DMS79 (cell line): ENCODE results near the gene OR6C76.
"Not testable (repeated sequence)": the region's sequence is repeated elsewhere in the genome, so short reads cannot be mapped to it uniquely, and the experiment has no call there.

Experiments
- DNase-seq: peaks from one replicate; lab custom pipeline; 2025; lab: John Stamatoyannopoulos, UW

OR6C76 gene

GRCh38 chr12:55425954-55426353, at the start of gene OR6C76:
Gene OR6C76, plus strand, starts transcription at chr12:55426254. Its CDS starts 0 bp downstream, at chr12:55426254.
- DNase-seq, result no peak

DNA sequence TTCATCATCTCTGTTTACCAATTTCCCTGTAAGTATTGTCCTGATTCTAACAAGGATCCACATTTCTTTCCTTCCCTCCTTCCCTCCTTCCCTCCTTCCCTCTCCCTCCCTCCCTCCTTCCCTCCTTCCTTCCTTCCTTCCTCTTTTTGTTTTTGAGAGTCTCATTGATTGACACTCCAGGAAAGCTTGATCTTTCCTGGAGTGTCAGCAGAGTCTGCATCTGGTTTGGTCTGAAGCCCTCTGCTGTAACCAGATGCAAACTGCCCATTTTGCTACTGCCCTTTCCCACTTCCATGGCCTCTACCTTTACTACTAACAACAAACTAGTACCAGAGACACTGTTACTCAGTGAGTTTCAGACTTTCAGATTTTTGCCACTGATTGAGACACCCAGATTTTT, 40.2 kb upstream of the OR6C76 start:
- DNase-seq, result no peak

GRCh38 chr12:55392032-55392795, 33.8 kb upstream of the OR6C76 start:
- no peak for DNase-seq

DNA sequence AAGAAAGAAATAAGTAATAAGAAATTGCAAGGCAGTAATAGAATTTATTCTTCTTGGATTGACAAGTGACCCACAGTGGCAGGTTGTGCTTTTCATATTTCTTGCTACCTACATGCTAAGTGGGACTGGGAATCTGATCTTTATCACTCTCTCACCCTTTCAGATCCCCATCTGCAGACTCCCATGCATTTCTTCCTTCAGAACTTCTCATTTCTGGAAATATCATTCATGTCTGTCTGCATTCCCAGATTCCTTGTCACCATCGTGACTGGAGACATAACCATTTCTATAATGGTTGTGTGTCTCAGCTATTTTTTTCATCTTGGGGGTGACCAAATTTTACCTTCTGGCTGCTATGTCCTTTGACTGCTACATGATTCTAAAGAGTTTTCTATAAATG, 29.7 kb upstream of the OR6C76 start:
- no peak for DNase-seq

GRCh38 chr12:55400229-55400628, 25.8 kb upstream of the OR6C76 start, which contains the start of gene OR6C65:
Gene OR6C65, plus strand, starts transcription at chr12:55400529. Its CDS starts 0 bp downstream, at chr12:55400529.
- DNase-seq, result no peak

GRCh38 chr12:55407866-55408265, 18.2 kb upstream of the OR6C76 start:
- no peak for DNase-seq

GRCh38 chr12:55409133-55409532, 16.9 kb upstream of the OR6C76 start:
- DNase-seq, result not testable (repeated sequence)

- not testable (repeated sequence) for DNase-seq
These were observed 13.9 kb upstream of the OR6C76 start for GRCh38 chr12:55412138-55412537.

GRCh38 chr12:55413498-55414388, 12.3 kb upstream of the OR6C76 start:
- DNase-seq, result not testable (repeated sequence)

- DNase-seq, result not testable (repeated sequence)
These were observed 11.6 kb upstream of the OR6C76 start for GRCh38 chr12:55414396-55414823.

DNA sequence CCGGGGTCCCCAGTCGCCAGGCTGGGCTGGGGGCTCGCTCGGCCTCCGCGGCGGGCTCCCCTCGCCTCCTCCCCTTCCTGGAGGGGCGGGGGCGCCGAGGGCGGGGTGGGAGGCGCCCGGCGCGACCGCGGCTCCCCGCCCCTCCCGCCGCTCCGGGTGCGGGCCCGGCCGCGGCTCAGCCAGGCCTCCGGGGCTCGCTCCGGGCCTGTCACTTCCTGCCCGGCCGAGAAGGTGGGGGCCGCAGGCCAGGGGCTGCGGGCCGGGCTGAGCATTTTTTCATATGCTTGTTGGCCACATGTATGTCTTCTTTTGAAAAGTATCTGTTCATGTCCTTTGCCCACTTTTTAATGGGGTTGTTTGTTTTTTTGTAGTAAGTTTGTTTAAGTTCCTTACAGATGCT, 11.2 kb upstream of the OR6C76 start:
- not testable (repeated sequence) for DNase-seq

DNA sequence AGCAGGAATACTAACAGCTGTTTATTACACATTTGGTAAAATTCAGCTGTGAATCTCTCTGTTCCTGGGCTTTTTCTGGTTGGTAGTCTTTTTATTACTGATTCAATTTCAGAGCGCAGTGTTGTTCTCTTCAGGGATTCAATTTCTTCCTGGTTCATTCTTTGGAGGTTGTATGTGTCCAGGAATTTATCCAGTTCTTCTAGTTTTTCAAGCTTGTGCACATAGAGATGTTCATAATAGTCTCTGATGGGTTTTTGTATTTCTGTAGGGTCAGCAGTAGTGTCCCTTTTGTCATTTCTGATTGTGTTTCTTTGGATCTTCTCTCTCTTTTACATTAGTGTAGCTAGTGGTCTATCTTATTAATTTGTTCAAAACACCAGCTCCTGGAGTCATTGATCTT, 9.1 kb upstream of the OR6C76 start:
- DNase-seq, result no peak

- DNase-seq, result no peak
These were observed 5.6 kb upstream of the OR6C76 start for GRCh38 chr12:55420307-55420962.

DNA sequence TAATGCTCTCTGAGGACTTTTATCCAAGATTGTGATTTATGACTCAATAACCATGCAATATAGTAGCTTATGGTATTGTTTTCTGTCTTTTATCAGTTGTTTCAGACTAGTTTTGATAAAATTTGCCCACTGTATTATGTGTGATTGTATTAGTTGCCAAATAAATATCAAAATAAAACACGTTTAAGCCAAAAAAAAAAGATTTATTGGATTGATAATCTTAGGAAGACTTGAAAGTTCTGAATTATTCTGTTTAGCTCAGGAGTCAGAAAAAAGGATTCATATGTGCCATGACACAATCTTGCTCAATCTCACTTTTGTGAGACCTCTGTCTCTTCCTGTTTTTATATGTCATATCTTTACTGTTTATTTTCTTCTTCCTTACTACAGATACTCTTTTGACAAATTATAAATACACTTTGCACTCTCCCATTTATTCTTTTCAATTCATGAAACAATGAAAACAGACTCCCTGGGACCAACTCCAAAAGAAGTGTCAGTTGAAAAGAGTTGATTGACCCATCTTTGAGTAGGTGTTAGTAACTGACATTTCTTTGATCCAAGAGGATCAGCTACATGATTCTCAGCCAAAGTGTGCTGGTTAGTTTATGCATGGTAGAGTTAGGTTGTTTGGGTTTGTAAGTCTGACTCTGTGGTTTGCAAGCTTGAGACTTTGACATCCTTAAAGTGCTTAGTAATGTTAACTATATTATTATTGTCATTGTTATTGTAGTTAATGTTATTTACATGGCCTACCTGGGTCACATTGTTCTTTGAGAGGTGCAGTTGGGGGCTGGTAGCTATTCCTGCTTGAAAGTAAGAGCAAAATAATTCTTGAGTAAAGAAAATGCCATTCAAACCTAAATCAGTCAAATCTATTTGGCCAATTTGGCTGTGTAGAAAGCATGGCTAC, 2.5 kb downstream of the OR6C76 start:
- no peak for DNase-seq

- DNase-seq, result not testable (repeated sequence)
These were observed 15.2 kb downstream of the OR6C76 start for GRCh38 chr12:55441233-55441632.

GRCh38 chr12:55443776-55444175, 17.7 kb downstream of the OR6C76 start, which contains the start of gene OR6C2:
Gene OR6C2, plus strand, starts transcription at chr12:55444076. Its CDS starts 8,138 bp downstream, at chr12:55452214.
- no peak for DNase-seq

DNA sequence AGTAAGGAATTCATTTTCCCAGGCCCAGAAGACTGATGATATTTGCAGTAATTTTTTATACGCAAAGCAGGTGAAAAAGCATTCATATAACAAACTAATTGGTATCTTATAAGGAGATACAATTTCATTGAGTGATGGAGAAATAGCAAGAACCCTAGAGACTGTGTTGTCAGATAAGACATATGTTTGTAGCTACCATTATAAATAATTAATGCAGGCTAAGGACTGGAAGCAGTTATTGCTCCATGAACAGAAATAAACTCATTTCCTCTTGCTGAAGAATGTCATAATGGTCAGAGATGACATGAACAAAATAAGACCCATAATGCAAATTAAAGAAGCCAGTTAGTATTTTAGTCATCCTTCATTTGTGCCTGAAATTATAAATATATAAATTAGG, 19.3 kb downstream of the OR6C76 start:
- no peak for DNase-seq

GRCh38 chr12:55446326-55446725, 20.3 kb downstream of the OR6C76 start:
- DNase-seq, result no peak

- no peak for DNase-seq
These were observed 22.8 kb downstream of the OR6C76 start for GRCh38 chr12:55448825-55449224.

DNA sequence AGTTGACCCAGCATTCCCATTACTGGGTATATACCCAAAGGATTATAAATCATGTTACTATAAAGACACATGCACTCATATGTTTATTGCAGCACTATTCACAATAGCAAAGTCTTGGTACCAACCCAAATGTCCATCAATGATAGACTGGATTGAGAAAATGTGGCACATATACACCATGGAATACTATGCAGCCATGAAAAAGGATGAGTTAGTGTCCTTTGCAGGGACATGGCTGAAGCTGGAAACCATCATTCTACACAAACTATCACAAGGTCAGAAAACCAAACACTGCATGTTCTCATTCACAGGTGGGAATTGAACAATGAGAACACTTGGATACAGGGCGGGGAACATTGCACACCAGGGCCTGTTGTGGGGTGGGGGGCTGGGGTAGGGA, 38.9 kb downstream of the OR6C76 start:
- not testable (repeated sequence) for DNase-seq

DNA sequence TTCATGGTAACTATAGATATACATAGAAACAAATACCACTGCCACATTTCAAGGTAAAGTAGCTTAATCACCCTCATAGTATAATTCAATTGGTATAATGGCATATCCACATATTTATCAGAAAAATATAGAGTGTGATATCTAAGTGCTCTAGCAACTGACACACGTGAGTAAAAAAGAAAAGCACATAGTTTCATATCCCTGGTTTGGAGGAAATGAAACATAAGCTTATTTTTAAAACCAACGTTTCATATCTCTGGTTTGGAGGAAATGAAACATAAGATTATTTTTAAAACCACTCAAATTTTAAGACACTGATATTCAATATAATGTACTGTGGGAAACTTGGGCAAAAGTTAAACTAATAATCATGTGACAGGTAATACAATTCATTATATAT, 41.8 kb downstream of the OR6C76 start:
- DNase-seq, result no peak
